ENCODE measurements around the gene EFCAB3. TPM values are rescaled to one million over a fixed set of nuclear protein-coding genes. Genes with fewer than 3 reads are reported as not detected.

The EFCAB3 gene
- not detected for polyA plus RNA-seq (2013, experiment 1 of 2)
- not detected for polyA plus RNA-seq (2013, experiment 2 of 2)

DNA sequence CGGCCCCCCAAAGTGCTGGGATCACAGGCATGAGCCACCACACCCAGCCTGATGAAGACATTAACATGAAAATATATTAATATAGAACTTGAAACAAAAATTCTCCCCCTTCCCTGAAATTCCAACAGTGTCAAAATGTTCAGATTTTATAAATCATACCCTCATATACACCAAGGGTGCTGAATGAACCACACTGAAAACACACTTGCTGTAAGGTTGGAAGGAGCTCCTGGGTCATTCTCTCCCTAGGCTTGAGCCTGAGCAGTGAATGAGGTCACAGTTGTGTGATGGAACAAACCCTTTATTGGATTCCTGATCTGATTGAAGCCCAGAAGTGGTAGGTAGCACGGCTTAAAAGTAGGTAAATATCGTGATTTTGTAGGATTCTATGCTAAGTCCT is at the start of gene EFCAB3:
Gene EFCAB3 (plus strand): TSS at position 301 of the 400 bp plus-strand sequence. CDS start 2,427 bp downstream, outside the sequence.
- Histone ChIP-seq H3K79me2 (ENCODE audit: control insufficient read depth, insufficient read depth, low read length) (no peaks in the 10 kb centered on the region), H3K27me3 (ENCODE audit: insufficient read depth, low read length, poor library complexity) (no peaks in the 10 kb centered on the region), H3K18ac (ENCODE audit: low read length) (no peak within 1 kb of the TSS), H2AK5ac (ENCODE audit: low read length) (no peak within 1 kb of the TSS), H3K79me1 (ENCODE audit: low read length) (no peaks in the 10 kb centered on the region), H4K8ac (ENCODE audit: low read depth, low read length) (no peak within 1 kb of the TSS), H3K9ac (ENCODE audit: low read length) (no peak within 1 kb of the TSS), H3K27ac (ENCODE audit: low read depth, low read length) (no peak within 1 kb of the TSS), H3K36me3 (ENCODE audit: control insufficient read depth, insufficient read depth, low read length) (no peaks in the 10 kb centered on the region), H4K5ac (ENCODE audit: low read length) (no peak within 1 kb of the TSS), H3K4me1 (ENCODE audit: control insufficient read depth, low read depth, low read length) (no peaks in the 10 kb centered on the region), H3K56ac (ENCODE audit: low read length) (no peak within 1 kb of the TSS), H2BK15ac (replicated peaks; ENCODE audit: low read depth) (no peak within 1 kb of the TSS), H3K4ac (ENCODE audit: low read depth, low read length) (no peak within 1 kb of the TSS), H3K4me3 (ENCODE audit: low read length) (no peak within 1 kb of the TSS), H3K23ac (ENCODE audit: low read length) (no peak within 1 kb of the TSS), H3K4me2 (ENCODE audit: low read length) (no peak within 1 kb of the TSS), H2BK120ac (ENCODE audit: low read depth, low read length) (no peak within 1 kb of the TSS), H2BK5ac (ENCODE audit: low read length) (no peak within 1 kb of the TSS)
- 100% methylated on average over 1 of the region's 3 CpGs for WGBS (ENCODE audit: extremely low coverage, insufficient coverage, low lambda C conversion rate)
- DNase-seq: no peak

GRCh38 chr17:62336527-62336926 is 43.8 kb upstream of the EFCAB3 start:
- Histone ChIP-seq H3K36me3 (ENCODE audit: control insufficient read depth, insufficient read depth, low read length) (no peaks in the 10 kb centered on the region), H4K8ac (ENCODE audit: low read depth, low read length) (no peak overlapping the region)

DNA sequence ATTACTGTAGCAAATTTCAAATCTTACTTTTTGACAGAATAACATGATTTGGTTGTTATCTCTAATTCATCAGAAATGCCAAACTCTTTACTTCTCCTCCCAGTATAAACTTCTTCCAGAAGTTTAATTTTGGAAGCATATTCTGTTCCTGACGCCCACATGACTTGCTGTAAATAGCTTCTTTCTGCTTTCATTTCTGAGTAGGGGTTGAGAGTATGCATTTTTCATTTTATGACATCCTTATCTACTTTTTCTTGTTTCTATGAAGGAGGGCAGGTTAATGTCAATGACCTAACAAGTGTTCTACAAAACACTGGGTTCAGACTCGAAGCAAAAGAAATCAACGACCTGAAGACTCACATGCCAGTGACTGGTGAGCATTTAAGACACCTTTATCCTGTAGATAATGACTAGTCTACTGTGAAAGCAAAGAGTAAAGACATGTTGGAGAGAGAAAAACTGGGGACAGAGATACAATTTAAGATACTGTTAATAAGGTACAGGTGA is 36.5 kb upstream of the EFCAB3 start:
- Histone ChIP-seq H3K23ac (ENCODE audit: low read length) (no peak overlapping the region), H3K4ac (ENCODE audit: low read depth, low read length) (no peak overlapping the region), H3K9ac (ENCODE audit: low read length) (no peak overlapping the region), H3K79me2 (ENCODE audit: control insufficient read depth, insufficient read depth, low read length) (no peaks in the 10 kb centered on the region), H4K8ac (ENCODE audit: low read depth, low read length) (no peak overlapping the region), H3K18ac (ENCODE audit: low read length) (no peak overlapping the region), H3K4me1 (ENCODE audit: control insufficient read depth, low read depth, low read length) (no peaks in the 10 kb centered on the region), H2BK5ac (ENCODE audit: low read length) (no peak overlapping the region), H2AK5ac (ENCODE audit: low read length) (no peak overlapping the region), H3K4me2 (ENCODE audit: low read length) (no peak overlapping the region), H3K4me3 (ENCODE audit: low read length) (no peak overlapping the region), H3K27me3 (ENCODE audit: insufficient read depth, low read length, poor library complexity) (no peaks in the 10 kb centered on the region), H3K27ac (ENCODE audit: low read depth, low read length) (no peak overlapping the region), H4K5ac (ENCODE audit: low read length) (no peak overlapping the region), H3K36me3 (ENCODE audit: control insufficient read depth, insufficient read depth, low read length) (no peaks in the 10 kb centered on the region), H2BK120ac (ENCODE audit: low read depth, low read length) (no peak overlapping the region), H3K79me1 (ENCODE audit: low read length) (no peaks in the 10 kb centered on the region), H2BK15ac (replicated peaks; ENCODE audit: low read depth) (no peak overlapping the region), H3K56ac (ENCODE audit: low read length) (no peak overlapping the region)
- no CpG with 5 or more reads among the region's 3 CpGs for WGBS (ENCODE audit: extremely low coverage, insufficient coverage, low lambda C conversion rate)
- no peak for DNase-seq

More at GRCh38 chr17:62336527-62336926, 43.8 kb upstream of the EFCAB3 start:
- Histone ChIP-seq H3K23ac (ENCODE audit: low read length) (no peak overlapping the region), H3K79me2 (ENCODE audit: control insufficient read depth, insufficient read depth, low read length) (no peaks in the 10 kb centered on the region), H2BK5ac (ENCODE audit: low read length) (no peak overlapping the region), H2AK5ac (ENCODE audit: low read length) (no peak overlapping the region), H3K56ac (ENCODE audit: low read length) (no peak overlapping the region), H3K27me3 (ENCODE audit: insufficient read depth, low read length, poor library complexity) (no peaks in the 10 kb centered on the region), H3K4me1 (ENCODE audit: control insufficient read depth, low read depth, low read length) (no peaks in the 10 kb centered on the region), H3K4me3 (ENCODE audit: low read length) (no peak overlapping the region), H3K4me2 (ENCODE audit: low read length) (no peak overlapping the region), H2BK15ac (replicated peaks; ENCODE audit: low read depth) (no peak overlapping the region), H2BK120ac (ENCODE audit: low read depth, low read length) (no peak overlapping the region), H3K4ac (ENCODE audit: low read depth, low read length) (no peak overlapping the region), H3K18ac (ENCODE audit: low read length) (no peak overlapping the region), H4K5ac (ENCODE audit: low read length) (no peak overlapping the region), H3K79me1 (ENCODE audit: low read length) (no peaks in the 10 kb centered on the region), H3K9ac (ENCODE audit: low read length) (no peak overlapping the region), H3K27ac (ENCODE audit: low read depth, low read length) (no peak overlapping the region)
- DNase-seq: no peak

- no peak overlapping the region for H3K23ac ChIP-seq (ENCODE audit: low read length)
Observed at GRCh38 chr17:62351176-62351575, 29.2 kb upstream of the EFCAB3 start.

GRCh38 chr17:62366191-62366590 is 14.2 kb upstream of the EFCAB3 start:
- Histone ChIP-seq H3K4me3 (ENCODE audit: low read length) (no peak overlapping the region), H3K27me3 (ENCODE audit: insufficient read depth, low read length, poor library complexity) (no peaks in the 10 kb centered on the region), H2AK5ac (ENCODE audit: low read length) (no peak overlapping the region), H3K4me2 (ENCODE audit: low read length) (no peak overlapping the region), H3K9ac (ENCODE audit: low read length) (no peak overlapping the region), H3K18ac (ENCODE audit: low read length) (no peak overlapping the region), H3K27ac (ENCODE audit: low read depth, low read length) (no peak overlapping the region), H3K23ac (ENCODE audit: low read length) (no peak overlapping the region), H2BK15ac (replicated peaks; ENCODE audit: low read depth) (no peak overlapping the region), H4K8ac (ENCODE audit: low read depth, low read length) (no peak overlapping the region), H3K4ac (ENCODE audit: low read depth, low read length) (no peak overlapping the region), H3K36me3 (ENCODE audit: control insufficient read depth, insufficient read depth, low read length) (no peaks in the 10 kb centered on the region), H4K5ac (ENCODE audit: low read length) (no peak overlapping the region), H3K79me2 (ENCODE audit: control insufficient read depth, insufficient read depth, low read length) (no peaks in the 10 kb centered on the region), H3K4me1 (ENCODE audit: control insufficient read depth, low read depth, low read length) (no peaks in the 10 kb centered on the region), H2BK120ac (ENCODE audit: low read depth, low read length) (no peak overlapping the region), H2BK5ac (ENCODE audit: low read length) (no peak overlapping the region), H3K79me1 (ENCODE audit: low read length) (no peaks in the 10 kb centered on the region), H3K56ac (ENCODE audit: low read length) (no peak overlapping the region)
- no peak for DNase-seq
- WGBS (ENCODE audit: extremely low coverage, insufficient coverage, low lambda C conversion rate): no CpG with 5 or more reads among the region's 2 CpGs

More at GRCh38 chr17:62351176-62351575, 29.2 kb upstream of the EFCAB3 start:
- H2AK5ac ChIP-seq (ENCODE audit: low read length): no peak overlapping the region
- no peak overlapping the region for H3K18ac ChIP-seq (ENCODE audit: low read length)
- H3K79me1 ChIP-seq (ENCODE audit: low read length): no peaks in the 10 kb centered on the region
- no peaks in the 10 kb centered on the region for H3K27me3 ChIP-seq (ENCODE audit: insufficient read depth, low read length, poor library complexity)
- H3K56ac ChIP-seq (ENCODE audit: low read length): no peak overlapping the region
- no peak overlapping the region for H4K5ac ChIP-seq (ENCODE audit: low read length)
- H4K8ac ChIP-seq (ENCODE audit: low read depth, low read length): no peak overlapping the region
- no CpG with 5 or more reads among the region's 5 CpGs for WGBS (ENCODE audit: extremely low coverage, insufficient coverage, low lambda C conversion rate)
- H3K4me1 ChIP-seq (ENCODE audit: control insufficient read depth, low read depth, low read length): no peaks in the 10 kb centered on the region
- H3K27ac ChIP-seq (ENCODE audit: low read depth, low read length): no peak overlapping the region
- H3K79me2 ChIP-seq (ENCODE audit: control insufficient read depth, insufficient read depth, low read length): no peaks in the 10 kb centered on the region
- no peak overlapping the region for H3K4me3 ChIP-seq (ENCODE audit: low read length)
- DNase-seq: no peak
- no peak overlapping the region for H3K9ac ChIP-seq (ENCODE audit: low read length)
- no peak overlapping the region for H2BK5ac ChIP-seq (ENCODE audit: low read length)
- no peak overlapping the region for H3K4me2 ChIP-seq (ENCODE audit: low read length)
- H2BK120ac ChIP-seq (ENCODE audit: low read depth, low read length): no peak overlapping the region
- no peak overlapping the region for H3K4ac ChIP-seq (ENCODE audit: low read depth, low read length)
- no peaks in the 10 kb centered on the region for H3K36me3 ChIP-seq (ENCODE audit: control insufficient read depth, insufficient read depth, low read length)
- no peak overlapping the region for H2BK15ac ChIP-seq (replicated peaks; ENCODE audit: low read depth)

GRCh38 chr17:62381561-62381960 is 1.2 kb downstream of the EFCAB3 start:
- Histone ChIP-seq H2BK120ac (ENCODE audit: low read depth, low read length) (no peak overlapping the region), H3K4me2 (ENCODE audit: low read length) (no peak overlapping the region), H3K9ac (ENCODE audit: low read length) (no peak overlapping the region), H3K79me1 (ENCODE audit: low read length) (no peaks in the 10 kb centered on the region), H3K27me3 (ENCODE audit: insufficient read depth, low read length, poor library complexity) (no peaks in the 10 kb centered on the region), H3K4ac (ENCODE audit: low read depth, low read length) (no peak overlapping the region), H3K23ac (ENCODE audit: low read length) (no peak overlapping the region), H3K79me2 (ENCODE audit: control insufficient read depth, insufficient read depth, low read length) (no peaks in the 10 kb centered on the region), H3K27ac (ENCODE audit: low read depth, low read length) (no peak overlapping the region), H3K56ac (ENCODE audit: low read length) (no peak overlapping the region), H2BK15ac (replicated peaks; ENCODE audit: low read depth) (no peak overlapping the region), H3K4me3 (ENCODE audit: low read length) (no peak overlapping the region), H4K8ac (ENCODE audit: low read depth, low read length) (no peak overlapping the region), H3K4me1 (ENCODE audit: control insufficient read depth, low read depth, low read length) (no peaks in the 10 kb centered on the region), H3K18ac (ENCODE audit: low read length) (no peak overlapping the region), H2AK5ac (ENCODE audit: low read length) (no peak overlapping the region), H2BK5ac (ENCODE audit: low read length) (no peak overlapping the region), H4K5ac (ENCODE audit: low read length) (no peak overlapping the region), H3K36me3 (ENCODE audit: control insufficient read depth, insufficient read depth, low read length) (no peaks in the 10 kb centered on the region)
- no CpG with 5 or more reads among the region's 18 CpGs for WGBS (ENCODE audit: extremely low coverage, insufficient coverage, low lambda C conversion rate)
- DNase-seq: no peak

Measured in mesendoderm (in vitro differentiated cells).